HCT116 (cell line): Measurements from ENCODE around the gene MATR3. TPM values are rescaled to one million over a fixed set of nuclear protein-coding genes. Genes with fewer than 3 reads are reported as not detected.

Experiments used
- ATAC-seq: fragments of 200-7000 bp; cut with Tn5 transposase; 2 replicates; pipeline ENCODE4 v1.9.1; 2020; ENCODE audit warnings: mild to moderate bottlenecking, moderate library complexity
- BruUV-seq: library from RNA; stranded (reverse); fragments of 400-500 nt; replicated peaks from 2 replicates; lab custom pipeline; 2021; lab: Mats Ljungman, UMichigan
- CTCF ChIA-PET: fragments of 300-600 bp; sonication (Branson Sonifier 250); formaldehyde crosslinking; loops from one replicate; lab custom pipeline; 2021; ENCODE audit warnings: antibody characterized with exemption; lab: Charles Lee
- POLR2A ChIA-PET: fragments of 300-600, 350-600 bp; sonication (Branson Sonifier 250); formaldehyde crosslinking; loops from one replicate; lab custom pipeline; 2021; ENCODE audit warnings: antibody characterized with exemption; lab: Charles Lee
- RAD21 ChIA-PET, 2 experiments: fragments of 300-600 bp; sonication (Branson Sonifier 250); formaldehyde crosslinking; loops; one replicate each; lab custom pipeline; 2023; ENCODE audit warnings: low total read pairs in 2 of 2; ENCODE audit not compliant: uncharacterized antibody in 2 of 2, unreplicated experiment in 2 of 2, low non-redundant PET in 1 of 2; lab: Charles Lee
- DNase-seq: peaks from one replicate; pipeline ENCODE4 v3.0.0-alpha.2; 2010; ENCODE audit warnings: low read depth, low spot score
- H2AFZ ChIP-seq: fragments of 200-600 bp; shearing (Covaris generic), sonication (generic); 2 replicates; pipeline ENCODE4 v1.6.1; 2017; ENCODE audit warnings: low read depth, mixed run types, mixed read lengths, antibody characterized with exemption, low read length; ENCODE audit not compliant: poor library complexity, severe bottlenecking
- H3K27ac ChIP-seq: 2 replicates; pipeline ENCODE4 v1.5.1; 2012; ENCODE audit warnings: low read depth, low read length
- H3K27me3 ChIP-seq: fragments of 200-600 bp; sonication (generic); 2 replicates; pipeline ENCODE4 v1.6.1; 2016; ENCODE audit warnings: mixed run types, low read length, mixed read lengths; ENCODE audit not compliant: insufficient read depth
- H3K36me3 ChIP-seq, 2 experiments: fragments of 200-500 bp in 1 of 2; fragments of 200-600 bp in 1 of 2; sonication (Bioruptor generic) in 1 of 2; sonication (generic) in 1 of 2; 2 replicates each; pipeline versions ENCODE4 v1.5.1 to v1.6.1; 2014 to 2016; ENCODE audit warnings: low read length in 2 of 2, inconsistent platforms in 1 of 2, mixed read lengths in 1 of 2, mixed run types in 1 of 2; ENCODE audit not compliant: insufficient read depth in 2 of 2, control insufficient read depth in 1 of 2
- H3K4me1 ChIP-seq, 2 experiments: fragments of 200-600 bp in 1 of 2; sonication (generic) in 1 of 2; 2 replicates each; pipeline versions ENCODE4 v1.5.1 to v1.6.1; 2012 to 2017; ENCODE audit warnings: low read length in 2 of 2, inconsistent platforms in 1 of 2, mild to moderate bottlenecking in 1 of 2, mixed read lengths in 1 of 2, mixed run types in 1 of 2, moderate library complexity in 1 of 2; ENCODE audit not compliant: insufficient read depth in 2 of 2, control insufficient read depth in 1 of 2
- H3K4me2 ChIP-seq: fragments of 200-600 bp; sonication (generic); 2 replicates; pipeline ENCODE4 v1.6.1; 2017; ENCODE audit warnings: mixed run types, low read length, mixed read lengths
- H3K4me3 ChIP-seq, 2 experiments: fragments of 200-600 bp in 1 of 2; sonication (generic) in 1 of 2; replicated peaks in 1 of 2; 2 replicates each; pipeline ENCODE4 v1.5.1; 2011 to 2016; ENCODE audit warnings: low read length in 2 of 2, control low read depth in 1 of 2, low read depth in 1 of 2, mild to moderate bottlenecking in 1 of 2, mixed read lengths in 1 of 2, mixed run types in 1 of 2
- H3K79me2 ChIP-seq: fragments of 200-600 bp; sonication (generic); 2 replicates; pipeline ENCODE4 v1.6.1; 2017; ENCODE audit warnings: mild to moderate bottlenecking, mixed run types, low read length, moderate library complexity, mixed read lengths; ENCODE audit not compliant: insufficient read depth
- H3K9ac ChIP-seq: fragments of 200-600 bp; sonication (generic); 2 replicates; pipeline ENCODE4 v1.6.1; 2016; ENCODE audit warnings: low read length, mixed read lengths
- H3K9me2 ChIP-seq: fragments of 200-600 bp; sonication (generic), shearing (Covaris generic); 2 replicates; pipeline ENCODE4 v1.6.1; 2017; ENCODE audit warnings: mixed run types, mild to moderate bottlenecking, moderate library complexity; ENCODE audit not compliant: insufficient read depth
- H3K9me3 ChIP-seq, 2 experiments: fragments of 200-500 bp in 1 of 2; fragments of 200-600 bp in 1 of 2; sonication (Bioruptor generic) in 1 of 2; sonication (generic) in 1 of 2; 2 replicates each; pipeline ENCODE4 v1.6.1; 2014 to 2017; ENCODE audit warnings: low read length in 2 of 2, mixed read lengths in 2 of 2, inconsistent platforms in 1 of 2, low read depth in 1 of 2, mild to moderate bottlenecking in 1 of 2, mixed run types in 1 of 2, moderate library complexity in 1 of 2; ENCODE audit not compliant: control insufficient read depth in 1 of 2, insufficient read depth in 1 of 2
- H4K20me1 ChIP-seq: fragments of 200-600 bp; sonication (generic), shearing (Covaris generic); 2 replicates; pipeline ENCODE4 v1.6.1; 2017; ENCODE audit warnings: mixed run types, mild to moderate bottlenecking, moderate library complexity; ENCODE audit not compliant: insufficient read depth
- CBX3 ChIP-seq: IDR thresholded peaks from 2 replicates; pipeline ENCODE4 v1.6.1; 2012; ENCODE audit warnings: low read depth
- CEBPB ChIP-seq: IDR thresholded peaks from 2 replicates; pipeline ENCODE4 v1.6.1; 2012; ENCODE audit warnings: low read depth
- EGR1 ChIP-seq: IDR thresholded peaks from 2 replicates; pipeline ENCODE4 v1.6.1; 2012; ENCODE audit warnings: low read depth
- ELF1 ChIP-seq: IDR thresholded peaks from 2 replicates; pipeline ENCODE4 v1.6.1; 2012; ENCODE audit warnings: low read depth, borderline replicate concordance
- EZH2 ChIP-seq: fragments of 200-600 bp; sonication (generic); IDR thresholded peaks from 2 replicates; pipeline ENCODE4 v1.6.1; 2017; ENCODE audit warnings: antibody characterized with exemption, mixed run types
- EZH2phosphoT487 ChIP-seq: fragments of 200-600 bp; IDR thresholded peaks from 2 replicates; pipeline ENCODE4 v1.6.1; 2018; ENCODE audit warnings: antibody characterized with exemption, borderline replicate concordance
- POLR2A ChIP-seq: IDR thresholded peaks from 2 replicates; pipeline ENCODE4 v1.7.0; 2011; ENCODE audit warnings: borderline replicate concordance; ENCODE audit not compliant: insufficient read depth, insufficient read length; ENCODE audit errors: extremely low read depth
- POLR2AphosphoS5 ChIP-seq: IDR thresholded peaks from 2 replicates; pipeline ENCODE4 v1.6.1; 2011; ENCODE audit warnings: mild to moderate bottlenecking, low read depth, low read length, moderate library complexity
- SIN3A ChIP-seq: IDR thresholded peaks from 2 replicates; pipeline ENCODE4 v1.6.1; 2012; ENCODE audit warnings: low read depth
- SP1 ChIP-seq: IDR thresholded peaks from 2 replicates; pipeline ENCODE4 v1.6.1; 2012; ENCODE audit warnings: low read depth
- TCF7L2 ChIP-seq: IDR thresholded peaks from 2 replicates; pipeline ENCODE4 v1.7.0; 2011; ENCODE audit warnings: borderline replicate concordance, inconsistent platforms; ENCODE audit not compliant: insufficient read depth, insufficient read length; ENCODE audit errors: extremely low read depth
- YY1 ChIP-seq: IDR thresholded peaks from 2 replicates; pipeline ENCODE4 v1.6.1; 2011; ENCODE audit warnings: low read length, low read depth, moderate library complexity, mild to moderate bottlenecking; ENCODE audit not compliant: insufficient replicate concordance; ENCODE audit errors: extremely low read depth
- ZFX ChIP-seq: fragments of 450-650 bp; IDR thresholded peaks from 2 replicates; pipeline ENCODE4 v1.6.1; 2017
- ZNF274 ChIP-seq: fragments of 200-500 bp; sonication (Bioruptor generic); IDR thresholded peaks from 2 replicates; pipeline ENCODE4 v1.6.1; 2014; ENCODE audit warnings: mild to moderate bottlenecking, low read depth, low read length, inconsistent platforms
- intact Hi-C: fragments of 100-400 bp; cut with micrococcal nuclease; formaldehyde crosslinking; loops from 2 replicates; pipeline ENCODE4 v1.10.0; 2022
- total RNA-seq: library from RNA; stranded (reverse); gene quantifications from one replicate; pipeline ENCODE4 v1.2.1, GENCODE V29; 2021; ENCODE audit not compliant: unreplicated experiment
- TF ChIP-seq, protein P1 (sequence below), 3 experiments: fragments of 200-600 bp in 1 of 3; sonication (generic) in 1 of 3; IDR thresholded peaks in 2 of 3; conservative IDR thresholded peaks in 1 of 3; 2 replicates each; pipeline ENCODE4 v1.5.1; 2012 to 2017; ENCODE audit warnings: low read depth in 2 of 3, low read length in 2 of 3, antibody characterized with exemption in 1 of 3, borderline replicate concordance in 1 of 3, control low read depth in 1 of 3, mild to moderate bottlenecking in 1 of 3, mixed read lengths in 1 of 3, mixed run types in 1 of 3, moderate library complexity in 1 of 3; ENCODE audit not compliant: insufficient read depth in 1 of 3
- TF ChIP-seq, protein P2 (sequence below): IDR thresholded peaks from 2 replicates; pipeline ENCODE4 v1.6.1; 2012
- TF ChIP-seq, protein P3 (sequence below): IDR thresholded peaks from 2 replicates; pipeline ENCODE4 v1.6.1; 2012
- TF ChIP-seq, protein P4 (sequence below): IDR thresholded peaks from 2 replicates; pipeline ENCODE4 v1.6.1; 2012; ENCODE audit warnings: low read depth
- TF ChIP-seq, protein P5 (sequence below): IDR thresholded peaks from 2 replicates; pipeline ENCODE4 v1.6.1; 2011; ENCODE audit warnings: mild to moderate bottlenecking, low read length, moderate library complexity; ENCODE audit not compliant: insufficient replicate concordance; ENCODE audit errors: extremely low read depth

Gene MATR3
- total RNA-seq, 1 experiment from 2014 or later = 123 TPM

DNA sequence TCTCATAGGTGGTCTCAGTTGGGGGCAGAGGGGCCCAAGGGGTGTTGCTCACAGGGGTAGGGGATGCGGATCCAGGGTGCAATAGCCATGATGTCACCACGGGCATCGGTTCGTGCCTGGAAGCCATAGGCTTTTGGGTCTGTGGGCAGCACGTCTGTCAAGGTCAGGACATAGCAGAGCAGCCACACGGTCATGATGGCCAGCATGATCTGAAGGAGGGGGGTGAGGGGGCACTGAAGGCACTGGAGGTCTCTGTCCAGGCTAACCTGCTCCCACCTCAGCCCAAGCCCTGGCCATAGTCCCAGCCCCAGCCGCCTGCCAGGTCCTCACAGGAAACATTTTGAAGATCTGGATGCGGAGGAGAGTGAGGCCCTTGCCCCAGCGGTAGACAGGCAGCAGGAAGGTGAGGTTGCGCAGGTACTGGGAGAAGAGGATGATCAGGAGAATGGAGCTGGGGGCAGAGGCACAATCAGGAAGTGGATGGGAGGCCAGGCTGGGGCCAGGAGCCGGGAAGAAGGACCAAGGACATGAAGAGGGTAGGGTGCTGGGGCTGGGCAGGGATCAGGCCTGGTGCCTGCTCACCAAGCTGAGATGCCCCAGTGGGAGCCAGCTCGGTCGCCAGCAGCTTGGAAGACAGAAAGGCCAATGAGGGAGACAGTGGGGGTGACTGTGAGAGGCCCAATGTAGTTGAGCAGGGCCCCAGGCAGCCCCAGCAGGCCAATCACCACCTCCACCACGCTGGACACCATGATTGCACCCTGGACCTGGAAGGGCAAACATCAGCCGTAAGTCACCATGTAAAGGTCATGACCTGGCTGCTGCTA is 86.3 kb downstream of the MATR3 start:
- H3K4me2 ChIP-seq = no peak overlapping the region
- BruUV-seq = no TSS peak
- no peak for DNase-seq
- no peaks in the 10 kb centered on the region for H3K9me2 ChIP-seq
- no peaks in the 10 kb centered on the region for H3K79me2 ChIP-seq
- no peaks in the 10 kb centered on the region for H4K20me1 ChIP-seq
- no peaks in the 10 kb centered on the region for H3K27me3 ChIP-seq
- intact Hi-C loops = loop anchor here (10.0 kb wide), 1 partner anchor 185 kb away; the partner anchor contains the start of gene SIL1
- H3K9me3 ChIP-seq = no peaks in the 10 kb centered on the region
- no peak overlapping the region for H3K9ac ChIP-seq
- CTCF ChIA-PET = no interaction called here
- no peak overlapping the region for H3K27ac ChIP-seq
- no peak overlapping the region for H2AFZ ChIP-seq
- H3K4me1 ChIP-seq = peaks cover 0 to 11% of the 10 kb centered on the region in 2 experiments; a peak in 1 of 4 replicates
- POLR2A ChIA-PET = no interaction called here
- no peak overlapping the region for H3K4me3 ChIP-seq
- no peaks in the 10 kb centered on the region for H3K36me3 ChIP-seq
- RAD21 ChIA-PET = no interaction called here
- no peak for ATAC-seq
- no peak for TF ChIP-seq CBX3
- TF ChIP-seq, protein P1, sequence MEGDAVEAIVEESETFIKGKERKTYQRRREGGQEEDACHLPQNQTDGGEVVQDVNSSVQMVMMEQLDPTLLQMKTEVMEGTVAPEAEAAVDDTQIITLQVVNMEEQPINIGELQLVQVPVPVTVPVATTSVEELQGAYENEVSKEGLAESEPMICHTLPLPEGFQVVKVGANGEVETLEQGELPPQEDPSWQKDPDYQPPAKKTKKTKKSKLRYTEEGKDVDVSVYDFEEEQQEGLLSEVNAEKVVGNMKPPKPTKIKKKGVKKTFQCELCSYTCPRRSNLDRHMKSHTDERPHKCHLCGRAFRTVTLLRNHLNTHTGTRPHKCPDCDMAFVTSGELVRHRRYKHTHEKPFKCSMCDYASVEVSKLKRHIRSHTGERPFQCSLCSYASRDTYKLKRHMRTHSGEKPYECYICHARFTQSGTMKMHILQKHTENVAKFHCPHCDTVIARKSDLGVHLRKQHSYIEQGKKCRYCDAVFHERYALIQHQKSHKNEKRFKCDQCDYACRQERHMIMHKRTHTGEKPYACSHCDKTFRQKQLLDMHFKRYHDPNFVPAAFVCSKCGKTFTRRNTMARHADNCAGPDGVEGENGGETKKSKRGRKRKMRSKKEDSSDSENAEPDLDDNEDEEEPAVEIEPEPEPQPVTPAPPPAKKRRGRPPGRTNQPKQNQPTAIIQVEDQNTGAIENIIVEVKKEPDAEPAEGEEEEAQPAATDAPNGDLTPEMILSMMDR (IDR thresholded peaks at IDR 0.05 in 2 of 3, conservative IDR thresholded peaks at IDR 0.05 in 1 of 3; ENCODE audit: borderline replicate concordance in 1 of 3, insufficient read depth in 1 of 3, low read depth in 2 of 3, low read length in 2 of 3) = no peak
- no peak for TF ChIP-seq POLR2A
- no peak for TF ChIP-seq ZFX
- TF ChIP-seq SP1 = no peak
- no peak for TF ChIP-seq EZH2phosphoT487
- TF ChIP-seq SIN3A = no peak
- TF ChIP-seq POLR2AphosphoS5 = no peak
- TF ChIP-seq ZNF274 = no peak
- no peak for TF ChIP-seq ELF1
- TF ChIP-seq CEBPB = no peak
- TF ChIP-seq, protein P2, sequence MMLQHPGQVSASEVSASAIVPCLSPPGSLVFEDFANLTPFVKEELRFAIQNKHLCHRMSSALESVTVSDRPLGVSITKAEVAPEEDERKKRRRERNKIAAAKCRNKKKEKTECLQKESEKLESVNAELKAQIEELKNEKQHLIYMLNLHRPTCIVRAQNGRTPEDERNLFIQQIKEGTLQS = no peak
- TF ChIP-seq, protein P3, sequence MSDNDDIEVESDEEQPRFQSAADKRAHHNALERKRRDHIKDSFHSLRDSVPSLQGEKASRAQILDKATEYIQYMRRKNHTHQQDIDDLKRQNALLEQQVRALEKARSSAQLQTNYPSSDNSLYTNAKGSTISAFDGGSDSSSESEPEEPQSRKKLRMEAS = no peak
- TF ChIP-seq, protein P4, sequence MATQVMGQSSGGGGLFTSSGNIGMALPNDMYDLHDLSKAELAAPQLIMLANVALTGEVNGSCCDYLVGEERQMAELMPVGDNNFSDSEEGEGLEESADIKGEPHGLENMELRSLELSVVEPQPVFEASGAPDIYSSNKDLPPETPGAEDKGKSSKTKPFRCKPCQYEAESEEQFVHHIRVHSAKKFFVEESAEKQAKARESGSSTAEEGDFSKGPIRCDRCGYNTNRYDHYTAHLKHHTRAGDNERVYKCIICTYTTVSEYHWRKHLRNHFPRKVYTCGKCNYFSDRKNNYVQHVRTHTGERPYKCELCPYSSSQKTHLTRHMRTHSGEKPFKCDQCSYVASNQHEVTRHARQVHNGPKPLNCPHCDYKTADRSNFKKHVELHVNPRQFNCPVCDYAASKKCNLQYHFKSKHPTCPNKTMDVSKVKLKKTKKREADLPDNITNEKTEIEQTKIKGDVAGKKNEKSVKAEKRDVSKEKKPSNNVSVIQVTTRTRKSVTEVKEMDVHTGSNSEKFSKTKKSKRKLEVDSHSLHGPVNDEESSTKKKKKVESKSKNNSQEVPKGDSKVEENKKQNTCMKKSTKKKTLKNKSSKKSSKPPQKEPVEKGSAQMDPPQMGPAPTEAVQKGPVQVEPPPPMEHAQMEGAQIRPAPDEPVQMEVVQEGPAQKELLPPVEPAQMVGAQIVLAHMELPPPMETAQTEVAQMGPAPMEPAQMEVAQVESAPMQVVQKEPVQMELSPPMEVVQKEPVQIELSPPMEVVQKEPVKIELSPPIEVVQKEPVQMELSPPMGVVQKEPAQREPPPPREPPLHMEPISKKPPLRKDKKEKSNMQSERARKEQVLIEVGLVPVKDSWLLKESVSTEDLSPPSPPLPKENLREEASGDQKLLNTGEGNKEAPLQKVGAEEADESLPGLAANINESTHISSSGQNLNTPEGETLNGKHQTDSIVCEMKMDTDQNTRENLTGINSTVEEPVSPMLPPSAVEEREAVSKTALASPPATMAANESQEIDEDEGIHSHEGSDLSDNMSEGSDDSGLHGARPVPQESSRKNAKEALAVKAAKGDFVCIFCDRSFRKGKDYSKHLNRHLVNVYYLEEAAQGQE = no peak
- TF ChIP-seq, protein P5, sequence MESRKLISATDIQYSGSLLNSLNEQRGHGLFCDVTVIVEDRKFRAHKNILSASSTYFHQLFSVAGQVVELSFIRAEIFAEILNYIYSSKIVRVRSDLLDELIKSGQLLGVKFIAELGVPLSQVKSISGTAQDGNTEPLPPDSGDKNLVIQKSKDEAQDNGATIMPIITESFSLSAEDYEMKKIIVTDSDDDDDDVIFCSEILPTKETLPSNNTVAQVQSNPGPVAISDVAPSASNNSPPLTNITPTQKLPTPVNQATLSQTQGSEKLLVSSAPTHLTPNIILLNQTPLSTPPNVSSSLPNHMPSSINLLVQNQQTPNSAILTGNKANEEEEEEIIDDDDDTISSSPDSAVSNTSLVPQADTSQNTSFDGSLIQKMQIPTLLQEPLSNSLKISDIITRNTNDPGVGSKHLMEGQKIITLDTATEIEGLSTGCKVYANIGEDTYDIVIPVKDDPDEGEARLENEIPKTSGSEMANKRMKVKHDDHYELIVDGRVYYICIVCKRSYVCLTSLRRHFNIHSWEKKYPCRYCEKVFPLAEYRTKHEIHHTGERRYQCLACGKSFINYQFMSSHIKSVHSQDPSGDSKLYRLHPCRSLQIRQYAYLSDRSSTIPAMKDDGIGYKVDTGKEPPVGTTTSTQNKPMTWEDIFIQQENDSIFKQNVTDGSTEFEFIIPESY = no peak
- no peak for TF ChIP-seq EGR1
- no peak for TF ChIP-seq EZH2
- no peak for TF ChIP-seq TCF7L2
- TF ChIP-seq YY1 = no peak
